HEK293 (cell line): ENCODE measurements around the gene AGPAT1.

ENCODE experiments used
- CTCF ChIP-seq: fragments of 450-650 bp; formaldehyde crosslinking; IDR thresholded peaks from 2 replicates; pipeline ENCODE4 v1.5.1; 2016; ENCODE audit warnings: missing biosample characterization, missing genetic modification characterization
- HOXA7 ChIP-seq: sonication (generic); formaldehyde crosslinking; IDR thresholded peaks from 2 replicates; pipeline ENCODE4 v1.8.1; 2022; ENCODE audit warnings: missing genetic modification reagents, borderline replicate concordance
- KLF7 ChIP-seq: fragments of 450-650 bp; formaldehyde crosslinking; IDR thresholded peaks from 2 replicates; pipeline ENCODE4 v1.5.1; 2016; ENCODE audit warnings: missing biosample characterization, missing genetic modification characterization, borderline replicate concordance
- MZF1 ChIP-seq: fragments of 450-650 bp; formaldehyde crosslinking; IDR thresholded peaks from 2 replicates; pipeline ENCODE4 v1.5.1; 2017; ENCODE audit warnings: missing biosample characterization, missing genetic modification characterization, borderline replicate concordance
- RBAK ChIP-seq: fragments of 450-650 bp; formaldehyde crosslinking; IDR thresholded peaks from 2 replicates; pipeline ENCODE4 v1.5.1; 2016; ENCODE audit warnings: missing biosample characterization, missing genetic modification characterization
- SCRT1 ChIP-seq: fragments of 450-650 bp; formaldehyde crosslinking; IDR thresholded peaks from 2 replicates; pipeline ENCODE4 v1.5.1; 2016; ENCODE audit warnings: missing biosample characterization, missing genetic modification characterization, borderline replicate concordance
- SP3 ChIP-seq: fragments of 450-650 bp; formaldehyde crosslinking; IDR thresholded peaks from 2 replicates; pipeline ENCODE4 v1.5.1; 2016; ENCODE audit warnings: missing biosample characterization, missing genetic modification characterization
- SP7 ChIP-seq: fragments of 450-650 bp; formaldehyde crosslinking; IDR thresholded peaks from 2 replicates; pipeline ENCODE4 v1.5.1; 2016; ENCODE audit warnings: missing biosample characterization, missing genetic modification characterization
- WT1 ChIP-seq: fragments of 450-650 bp; formaldehyde crosslinking; IDR thresholded peaks from 2 replicates; pipeline ENCODE4 v1.5.1; 2016; ENCODE audit warnings: missing biosample characterization, missing genetic modification characterization
- ZBTB20 ChIP-seq: fragments of 450-650 bp; formaldehyde crosslinking; IDR thresholded peaks from 2 replicates; pipeline ENCODE4 v1.5.1; 2016; ENCODE audit warnings: missing biosample characterization, missing genetic modification characterization
- ZNF155 ChIP-seq: fragments of 450-650 bp; formaldehyde crosslinking; IDR thresholded peaks from 2 replicates; pipeline ENCODE4 v1.5.1; 2016; ENCODE audit warnings: missing biosample characterization, missing genetic modification characterization
- ZNF174 ChIP-seq: fragments of 450-650 bp; formaldehyde crosslinking; IDR thresholded peaks from 2 replicates; pipeline ENCODE4 v1.5.0; 2017; ENCODE audit warnings: missing biosample characterization, mild to moderate bottlenecking, missing genetic modification characterization
- ZNF391 ChIP-seq: fragments of 450-650 bp; formaldehyde crosslinking; IDR thresholded peaks from 2 replicates; pipeline ENCODE4 v1.5.1; 2016; ENCODE audit warnings: low read depth, missing biosample characterization, missing genetic modification characterization, borderline replicate concordance
- ZNF394 ChIP-seq: fragments of 450-650 bp; formaldehyde crosslinking; IDR thresholded peaks from 2 replicates; pipeline ENCODE4 v1.5.1; 2016; ENCODE audit warnings: missing biosample characterization, missing genetic modification characterization, mild to moderate bottlenecking, moderate library complexity, borderline replicate concordance
- ZNF473 ChIP-seq: fragments of 450-650 bp; formaldehyde crosslinking; IDR thresholded peaks from 2 replicates; pipeline ENCODE4 v1.5.1; 2017; ENCODE audit warnings: missing biosample characterization, missing genetic modification characterization
- ZNF561 ChIP-seq: fragments of 450-650 bp; IDR thresholded peaks from 2 replicates; pipeline ENCODE4 v1.5.1; 2018; ENCODE audit warnings: missing biosample characterization, missing genetic modification characterization, borderline replicate concordance
- ZNF596 ChIP-seq: fragments of 450-650 bp; IDR thresholded peaks from 2 replicates; pipeline ENCODE4 v1.5.0; 2018; ENCODE audit warnings: missing biosample characterization, mild to moderate bottlenecking, missing genetic modification characterization, moderate library complexity
- TF ChIP-seq, protein P1 (sequence below): fragments of 450-650 bp; formaldehyde crosslinking; IDR thresholded peaks from 2 replicates; pipeline ENCODE4 v1.5.1; 2016; ENCODE audit warnings: missing biosample characterization, missing genetic modification characterization, low read depth
- TF ChIP-seq, protein P2 (sequence below): fragments of 450-650 bp; formaldehyde crosslinking; IDR thresholded peaks from 2 replicates; pipeline ENCODE4 v1.5.1; 2017; ENCODE audit warnings: missing biosample characterization, missing genetic modification characterization
- TF ChIP-seq, protein P3 (sequence below): fragments of 450-650 bp; formaldehyde crosslinking; IDR thresholded peaks from 2 replicates; pipeline ENCODE4 v1.5.1; 2016; ENCODE audit warnings: missing biosample characterization, missing genetic modification characterization
- TF ChIP-seq, protein P4 (sequence below): fragments of 450-650 bp; formaldehyde crosslinking; IDR thresholded peaks from 2 replicates; pipeline ENCODE4 v1.5.1; 2016; ENCODE audit warnings: missing biosample characterization, missing genetic modification characterization
- TF ChIP-seq, protein P5 (sequence below): fragments of 450-650 bp; formaldehyde crosslinking; IDR thresholded peaks from 2 replicates; pipeline ENCODE4 v1.5.1; 2016; ENCODE audit warnings: missing biosample characterization, missing genetic modification characterization
- TF ChIP-seq, protein P6 (sequence below): fragments of 450-650 bp; formaldehyde crosslinking; IDR thresholded peaks from 2 replicates; pipeline ENCODE4 v1.5.1; 2016; ENCODE audit warnings: missing biosample characterization, missing genetic modification characterization

The AGPAT1 gene

DNA sequence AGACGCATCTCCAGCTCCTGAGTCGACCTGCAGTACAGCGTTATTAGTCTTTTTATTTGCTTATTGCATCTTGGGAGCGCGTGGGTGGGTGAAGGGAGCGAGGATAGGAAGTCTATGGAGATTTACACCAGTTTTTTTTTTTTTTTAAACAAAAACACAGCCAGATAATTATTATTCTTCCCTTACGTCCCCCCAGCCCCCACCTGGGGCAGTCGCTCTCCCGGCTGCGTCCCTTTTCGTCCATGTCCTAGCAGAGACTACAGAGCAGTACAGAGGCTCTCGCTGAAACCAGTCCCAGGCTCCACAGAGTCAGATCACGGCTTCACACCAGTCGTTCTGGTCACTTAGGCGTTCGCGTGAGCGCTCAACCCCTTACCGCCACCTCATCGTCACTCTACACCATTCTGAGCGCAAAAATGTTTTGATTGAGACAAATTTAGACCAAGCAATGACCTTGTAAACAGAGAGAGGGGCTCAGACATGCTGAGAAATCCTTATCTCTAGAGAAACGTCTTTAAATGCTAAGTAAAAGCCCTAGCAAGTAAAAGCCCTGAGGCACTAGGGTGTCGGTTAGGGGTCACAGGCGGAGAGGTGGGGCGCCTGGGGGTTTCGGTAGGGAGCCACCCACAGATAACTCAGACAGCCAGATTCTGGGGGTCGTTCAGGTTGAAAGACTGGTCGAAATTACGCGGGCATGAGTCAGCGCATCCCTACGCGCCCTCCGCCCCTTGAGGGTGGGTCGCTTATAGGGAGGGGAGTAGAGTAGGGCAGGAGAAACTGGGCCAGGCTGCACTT lies 22.9 kb downstream of the AGPAT1 start (continued):
- TF ChIP-seq SP3 (tag by site-specific recombination): no peak; the same call in 1 of the 2 replicates
- TF ChIP-seq ZNF473 (tag by site-specific recombination): no peak
- TF ChIP-seq, protein P1, sequence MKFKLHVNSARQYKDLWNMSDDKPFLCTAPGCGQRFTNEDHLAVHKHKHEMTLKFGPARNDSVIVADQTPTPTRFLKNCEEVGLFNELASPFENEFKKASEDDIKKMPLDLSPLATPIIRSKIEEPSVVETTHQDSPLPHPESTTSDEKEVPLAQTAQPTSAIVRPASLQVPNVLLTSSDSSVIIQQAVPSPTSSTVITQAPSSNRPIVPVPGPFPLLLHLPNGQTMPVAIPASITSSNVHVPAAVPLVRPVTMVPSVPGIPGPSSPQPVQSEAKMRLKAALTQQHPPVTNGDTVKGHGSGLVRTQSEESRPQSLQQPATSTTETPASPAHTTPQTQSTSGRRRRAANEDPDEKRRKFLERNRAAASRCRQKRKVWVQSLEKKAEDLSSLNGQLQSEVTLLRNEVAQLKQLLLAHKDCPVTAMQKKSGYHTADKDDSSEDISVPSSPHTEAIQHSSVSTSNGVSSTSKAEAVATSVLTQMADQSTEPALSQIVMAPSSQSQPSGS: no peak
- TF ChIP-seq, protein P2, sequence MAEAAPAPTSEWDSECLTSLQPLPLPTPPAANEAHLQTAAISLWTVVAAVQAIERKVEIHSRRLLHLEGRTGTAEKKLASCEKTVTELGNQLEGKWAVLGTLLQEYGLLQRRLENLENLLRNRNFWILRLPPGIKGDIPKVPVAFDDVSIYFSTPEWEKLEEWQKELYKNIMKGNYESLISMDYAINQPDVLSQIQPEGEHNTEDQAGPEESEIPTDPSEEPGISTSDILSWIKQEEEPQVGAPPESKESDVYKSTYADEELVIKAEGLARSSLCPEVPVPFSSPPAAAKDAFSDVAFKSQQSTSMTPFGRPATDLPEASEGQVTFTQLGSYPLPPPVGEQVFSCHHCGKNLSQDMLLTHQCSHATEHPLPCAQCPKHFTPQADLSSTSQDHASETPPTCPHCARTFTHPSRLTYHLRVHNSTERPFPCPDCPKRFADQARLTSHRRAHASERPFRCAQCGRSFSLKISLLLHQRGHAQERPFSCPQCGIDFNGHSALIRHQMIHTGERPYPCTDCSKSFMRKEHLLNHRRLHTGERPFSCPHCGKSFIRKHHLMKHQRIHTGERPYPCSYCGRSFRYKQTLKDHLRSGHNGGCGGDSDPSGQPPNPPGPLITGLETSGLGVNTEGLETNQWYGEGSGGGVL: peak; percentile 52
- peak; percentile 34 for TF ChIP-seq WT1 (tag by site-specific recombination)
- TF ChIP-seq ZNF174 (tag by site-specific recombination): no peak
- TF ChIP-seq, protein P3, sequence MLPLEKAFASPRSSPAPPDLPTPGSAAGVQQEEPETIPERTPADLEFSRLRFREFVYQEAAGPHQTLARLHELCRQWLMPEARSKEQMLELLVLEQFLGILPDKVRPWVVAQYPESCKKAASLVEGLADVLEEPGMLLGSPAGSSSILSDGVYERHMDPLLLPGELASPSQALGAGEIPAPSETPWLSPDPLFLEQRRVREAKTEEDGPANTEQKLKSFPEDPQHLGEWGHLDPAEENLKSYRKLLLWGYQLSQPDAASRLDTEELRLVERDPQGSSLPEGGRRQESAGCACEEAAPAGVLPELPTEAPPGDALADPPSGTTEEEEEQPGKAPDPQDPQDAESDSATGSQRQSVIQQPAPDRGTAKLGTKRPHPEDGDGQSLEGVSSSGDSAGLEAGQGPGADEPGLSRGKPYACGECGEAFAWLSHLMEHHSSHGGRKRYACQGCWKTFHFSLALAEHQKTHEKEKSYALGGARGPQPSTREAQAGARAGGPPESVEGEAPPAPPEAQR (tag by site-specific recombination): no peak
- no peak for TF ChIP-seq SCRT1
- TF ChIP-seq, protein P4, sequence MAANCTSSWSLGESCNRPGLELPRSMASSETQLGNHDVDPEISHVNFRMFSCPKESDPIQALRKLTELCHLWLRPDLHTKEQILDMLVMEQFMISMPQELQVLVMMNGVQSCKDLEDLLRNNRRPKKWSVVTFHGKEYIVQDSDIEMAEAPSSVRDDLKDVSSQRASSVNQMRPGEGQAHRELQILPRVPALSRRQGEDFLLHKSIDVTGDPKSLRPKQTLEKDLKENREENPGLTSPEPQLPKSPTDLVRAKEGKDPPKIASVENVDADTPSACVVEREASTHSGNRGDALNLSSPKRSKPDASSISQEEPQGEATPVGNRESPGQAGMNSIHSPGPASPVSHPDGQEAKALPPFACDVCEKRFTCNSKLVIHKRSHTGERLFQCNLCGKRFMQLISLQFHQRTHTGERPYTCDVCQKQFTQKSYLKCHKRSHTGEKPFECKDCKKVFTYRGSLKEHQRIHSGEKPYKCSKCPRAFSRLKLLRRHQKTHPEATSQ: no peak
- TF ChIP-seq MZF1 (tag by site-specific recombination): no peak
- no peak for TF ChIP-seq ZNF561 (tag by site-specific recombination)
- TF ChIP-seq CTCF: no peak
- TF ChIP-seq HOXA7 (CRISPR knock-in tag): no peak
- TF ChIP-seq ZBTB20: no peak; the same call in 1 of the 2 replicates
- TF ChIP-seq ZNF596 (tag by site-specific recombination): no peak
- TF ChIP-seq, protein P5, sequence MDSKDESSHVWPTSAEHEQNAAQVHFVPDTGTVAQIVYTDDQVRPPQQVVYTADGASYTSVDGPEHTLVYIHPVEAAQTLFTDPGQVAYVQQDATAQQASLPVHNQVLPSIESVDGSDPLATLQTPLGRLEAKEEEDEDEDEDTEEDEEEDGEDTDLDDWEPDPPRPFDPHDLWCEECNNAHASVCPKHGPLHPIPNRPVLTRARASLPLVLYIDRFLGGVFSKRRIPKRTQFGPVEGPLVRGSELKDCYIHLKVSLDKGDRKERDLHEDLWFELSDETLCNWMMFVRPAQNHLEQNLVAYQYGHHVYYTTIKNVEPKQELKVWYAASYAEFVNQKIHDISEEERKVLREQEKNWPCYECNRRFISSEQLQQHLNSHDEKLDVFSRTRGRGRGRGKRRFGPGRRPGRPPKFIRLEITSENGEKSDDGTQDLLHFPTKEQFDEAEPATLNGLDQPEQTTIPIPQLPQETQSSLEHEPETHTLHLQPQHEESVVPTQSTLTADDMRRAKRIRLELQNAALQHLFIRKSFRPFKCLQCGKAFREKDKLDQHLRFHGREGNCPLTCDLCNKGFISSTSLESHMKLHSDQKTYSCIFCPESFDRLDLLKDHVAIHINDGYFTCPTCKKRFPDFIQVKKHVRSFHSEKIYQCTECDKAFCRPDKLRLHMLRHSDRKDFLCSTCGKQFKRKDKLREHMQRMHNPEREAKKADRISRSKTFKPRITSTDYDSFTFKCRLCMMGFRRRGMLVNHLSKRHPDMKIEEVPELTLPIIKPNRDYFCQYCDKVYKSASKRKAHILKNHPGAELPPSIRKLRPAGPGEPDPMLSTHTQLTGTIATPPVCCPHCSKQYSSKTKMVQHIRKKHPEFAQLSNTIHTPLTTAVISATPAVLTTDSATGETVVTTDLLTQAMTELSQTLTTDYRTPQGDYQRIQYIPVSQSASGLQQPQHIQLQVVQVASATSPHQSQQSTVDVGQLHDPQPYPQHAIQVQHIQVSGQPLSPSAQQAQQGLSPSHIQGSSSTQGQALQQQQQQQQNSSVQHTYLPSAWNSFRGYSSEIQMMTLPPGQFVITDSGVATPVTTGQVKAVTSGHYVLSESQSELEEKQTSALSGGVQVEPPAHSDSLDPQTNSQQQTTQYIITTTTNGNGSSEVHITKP: no peak
- no peak for TF ChIP-seq ZNF391 (tag by site-specific recombination)
- TF ChIP-seq, protein P6, sequence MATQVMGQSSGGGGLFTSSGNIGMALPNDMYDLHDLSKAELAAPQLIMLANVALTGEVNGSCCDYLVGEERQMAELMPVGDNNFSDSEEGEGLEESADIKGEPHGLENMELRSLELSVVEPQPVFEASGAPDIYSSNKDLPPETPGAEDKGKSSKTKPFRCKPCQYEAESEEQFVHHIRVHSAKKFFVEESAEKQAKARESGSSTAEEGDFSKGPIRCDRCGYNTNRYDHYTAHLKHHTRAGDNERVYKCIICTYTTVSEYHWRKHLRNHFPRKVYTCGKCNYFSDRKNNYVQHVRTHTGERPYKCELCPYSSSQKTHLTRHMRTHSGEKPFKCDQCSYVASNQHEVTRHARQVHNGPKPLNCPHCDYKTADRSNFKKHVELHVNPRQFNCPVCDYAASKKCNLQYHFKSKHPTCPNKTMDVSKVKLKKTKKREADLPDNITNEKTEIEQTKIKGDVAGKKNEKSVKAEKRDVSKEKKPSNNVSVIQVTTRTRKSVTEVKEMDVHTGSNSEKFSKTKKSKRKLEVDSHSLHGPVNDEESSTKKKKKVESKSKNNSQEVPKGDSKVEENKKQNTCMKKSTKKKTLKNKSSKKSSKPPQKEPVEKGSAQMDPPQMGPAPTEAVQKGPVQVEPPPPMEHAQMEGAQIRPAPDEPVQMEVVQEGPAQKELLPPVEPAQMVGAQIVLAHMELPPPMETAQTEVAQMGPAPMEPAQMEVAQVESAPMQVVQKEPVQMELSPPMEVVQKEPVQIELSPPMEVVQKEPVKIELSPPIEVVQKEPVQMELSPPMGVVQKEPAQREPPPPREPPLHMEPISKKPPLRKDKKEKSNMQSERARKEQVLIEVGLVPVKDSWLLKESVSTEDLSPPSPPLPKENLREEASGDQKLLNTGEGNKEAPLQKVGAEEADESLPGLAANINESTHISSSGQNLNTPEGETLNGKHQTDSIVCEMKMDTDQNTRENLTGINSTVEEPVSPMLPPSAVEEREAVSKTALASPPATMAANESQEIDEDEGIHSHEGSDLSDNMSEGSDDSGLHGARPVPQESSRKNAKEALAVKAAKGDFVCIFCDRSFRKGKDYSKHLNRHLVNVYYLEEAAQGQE (tag by site-specific recombination): no peak
- peak; percentile 30; the same call in 1 of the 2 replicates for TF ChIP-seq SP7 (tag by site-specific recombination)
- TF ChIP-seq ZNF394: no peak; the same call in 1 of the 2 replicates
- no peak for TF ChIP-seq ZNF155 (tag by site-specific recombination)
- no peak for TF ChIP-seq RBAK
- 0 out of 2 replicates have a peak, but pooled peaks have one; percentile 27 for TF ChIP-seq KLF7 (tag by site-specific recombination)
